ENCODE results near the gene VEGFC. TPM values are rescaled to one million over a fixed set of nuclear protein-coding genes. Genes with fewer than 3 reads are reported as not detected.

VEGFC gene
- polyA plus RNA-seq, 1 experiment: 31.0 TPM

DNA sequence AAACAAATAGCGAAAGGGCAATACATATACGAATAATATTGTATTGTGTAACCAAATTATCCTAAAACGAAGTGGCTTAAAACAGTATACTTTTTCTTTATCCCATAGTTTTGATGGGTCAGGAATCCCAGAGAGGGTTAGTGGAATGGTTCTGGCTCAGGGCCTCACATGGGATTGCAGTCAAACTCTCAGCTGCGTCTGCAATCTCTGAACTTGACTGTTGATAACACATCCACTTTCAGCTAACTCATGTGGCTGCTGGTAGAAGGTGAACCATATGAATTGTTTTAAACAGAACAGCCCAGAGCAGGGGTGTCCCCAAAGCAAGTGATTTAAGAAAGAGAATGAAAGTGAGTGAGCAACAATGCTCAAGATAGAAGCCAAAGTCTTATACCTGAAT is 127.8 kb downstream of the VEGFC start:
- POLR2A ChIA-PET: no interaction called here

DNA sequence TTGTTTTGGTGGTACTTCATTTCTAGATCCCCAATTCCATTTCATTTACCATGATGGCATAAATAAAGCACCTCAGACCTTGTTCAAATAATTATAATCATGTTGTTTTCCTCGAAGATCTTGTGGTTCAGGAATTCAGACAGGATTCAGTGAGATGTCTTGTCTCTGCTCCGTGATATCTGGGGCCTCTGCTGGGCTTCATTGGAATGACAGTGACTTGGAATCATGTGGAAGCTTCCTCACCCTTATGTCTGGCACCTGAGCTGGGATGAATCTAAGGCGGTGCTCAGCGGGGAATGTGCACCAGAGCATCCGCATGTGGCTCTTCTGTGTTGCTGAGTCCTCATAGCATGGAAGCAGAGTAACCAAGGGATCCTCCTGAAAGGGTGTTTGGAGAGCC is 132.2 kb downstream of the VEGFC start:
- CTCF ChIA-PET: no interaction called here
- TF ChIP-seq, protein P1, sequence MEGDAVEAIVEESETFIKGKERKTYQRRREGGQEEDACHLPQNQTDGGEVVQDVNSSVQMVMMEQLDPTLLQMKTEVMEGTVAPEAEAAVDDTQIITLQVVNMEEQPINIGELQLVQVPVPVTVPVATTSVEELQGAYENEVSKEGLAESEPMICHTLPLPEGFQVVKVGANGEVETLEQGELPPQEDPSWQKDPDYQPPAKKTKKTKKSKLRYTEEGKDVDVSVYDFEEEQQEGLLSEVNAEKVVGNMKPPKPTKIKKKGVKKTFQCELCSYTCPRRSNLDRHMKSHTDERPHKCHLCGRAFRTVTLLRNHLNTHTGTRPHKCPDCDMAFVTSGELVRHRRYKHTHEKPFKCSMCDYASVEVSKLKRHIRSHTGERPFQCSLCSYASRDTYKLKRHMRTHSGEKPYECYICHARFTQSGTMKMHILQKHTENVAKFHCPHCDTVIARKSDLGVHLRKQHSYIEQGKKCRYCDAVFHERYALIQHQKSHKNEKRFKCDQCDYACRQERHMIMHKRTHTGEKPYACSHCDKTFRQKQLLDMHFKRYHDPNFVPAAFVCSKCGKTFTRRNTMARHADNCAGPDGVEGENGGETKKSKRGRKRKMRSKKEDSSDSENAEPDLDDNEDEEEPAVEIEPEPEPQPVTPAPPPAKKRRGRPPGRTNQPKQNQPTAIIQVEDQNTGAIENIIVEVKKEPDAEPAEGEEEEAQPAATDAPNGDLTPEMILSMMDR (IDR thresholded peaks at IDR 0.05; ENCODE audit: low read depth, low read length): peak; percentile 20; the same call in 1 of the 2 replicates
- DNase-seq (ENCODE audit: low read depth, low spot score): no peak
- Histone ChIP-seq H3K4me3 (ENCODE audit: low read depth, low read length) (no peak overlapping the region), H3K27me3 (ENCODE audit: control insufficient read depth, insufficient read depth, low read length) (no peaks in the 10 kb centered on the region), H3K9me3 (ENCODE audit: control insufficient read depth, insufficient read depth, low read length) (no peaks in the 10 kb centered on the region), H3K27ac (ENCODE audit: low read depth, low read length) (no peak overlapping the region)
- POLR2A ChIA-PET: no interaction called here

More for the DNA sequence above, 127.8 kb downstream of the VEGFC start:
- no peak for DNase-seq (ENCODE audit: low read depth, low spot score)
- no peak overlapping the region for H3K27ac ChIP-seq (ENCODE audit: low read depth, low read length)
- CTCF ChIA-PET: no interaction called here
- H3K4me3 ChIP-seq (ENCODE audit: low read depth, low read length): no peak overlapping the region
- no peaks in the 10 kb centered on the region for H3K27me3 ChIP-seq (ENCODE audit: control insufficient read depth, insufficient read depth, low read length)
- H3K9me3 ChIP-seq (ENCODE audit: control insufficient read depth, insufficient read depth, low read length): no peaks in the 10 kb centered on the region
- TF ChIP-seq, protein P1 (IDR thresholded peaks at IDR 0.05; ENCODE audit: low read depth, low read length): no peak

DNA sequence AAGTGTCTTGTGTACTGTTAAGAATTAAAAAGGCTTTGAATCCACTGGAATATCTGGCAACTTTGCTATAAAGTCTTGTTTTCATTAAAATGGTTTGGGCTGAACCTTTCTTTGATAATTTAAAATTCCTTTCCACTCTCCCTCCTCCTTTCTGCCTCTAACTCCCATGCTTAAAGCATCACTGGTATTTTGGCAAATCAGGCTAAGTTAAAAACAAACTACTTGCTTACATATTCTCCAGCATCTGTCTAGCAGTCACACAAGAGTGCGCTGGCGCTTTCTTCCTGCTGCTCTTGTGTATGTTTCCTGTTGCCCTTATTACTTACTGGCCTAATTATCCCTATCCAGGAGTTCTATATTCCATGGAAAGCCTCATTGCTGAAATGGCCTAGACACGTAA is 136.6 kb downstream of the VEGFC start:
- TF ChIP-seq, protein P1 (IDR thresholded peaks at IDR 0.05; ENCODE audit: low read depth, low read length): no peak
- ChIA-PET POLR2A (no interaction called here), CTCF (no interaction called here)
- H3K9me3 ChIP-seq (ENCODE audit: control insufficient read depth, insufficient read depth, low read length): no peaks in the 10 kb centered on the region
- no peak overlapping the region for H3K4me3 ChIP-seq (ENCODE audit: low read depth, low read length)
- no peak overlapping the region for H3K27ac ChIP-seq (ENCODE audit: low read depth, low read length)
- DNase-seq (ENCODE audit: low read depth, low spot score): no peak
- no peaks in the 10 kb centered on the region for H3K27me3 ChIP-seq (ENCODE audit: control insufficient read depth, insufficient read depth, low read length)

DNA sequence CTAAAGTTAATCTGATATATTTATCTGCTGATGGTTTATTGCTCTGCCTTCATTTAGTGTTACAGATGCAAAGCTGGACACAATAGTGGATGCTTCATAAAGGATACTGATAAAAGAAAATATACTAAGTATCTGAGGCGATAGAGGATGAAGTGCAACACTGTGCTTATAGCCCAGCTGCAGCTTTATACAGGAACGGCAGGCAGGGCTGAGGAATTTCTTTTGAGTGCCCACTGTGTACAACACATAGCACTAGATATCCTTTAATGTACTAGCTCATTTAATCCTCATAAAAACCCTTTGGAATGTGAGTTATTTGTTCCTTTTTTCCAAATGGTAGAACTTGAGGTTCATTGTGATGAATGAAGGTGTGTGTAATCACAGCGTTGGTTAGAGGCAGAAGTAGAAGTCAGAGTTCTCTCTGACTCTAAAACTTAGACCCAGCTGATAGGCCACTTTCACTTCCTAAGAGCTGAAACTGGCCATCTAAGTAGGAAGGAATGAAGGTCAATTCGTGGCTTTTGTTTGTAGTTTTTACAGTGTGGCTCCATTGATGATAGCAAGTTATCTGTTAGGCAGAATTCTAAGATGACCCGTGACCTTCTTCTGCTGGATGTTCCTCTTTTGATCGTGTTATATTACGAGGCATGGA is 138.0 kb downstream of the VEGFC start:
- ChIA-PET CTCF (interaction anchor here (0.8 to 1.4 kb wide), 2 partner anchors 277 to 393 kb away, joined by 3 to 7 read pairs; no protein-coding TSS in a partner anchor), POLR2A (no interaction called here)
- Histone ChIP-seq H3K9me3 (ENCODE audit: control insufficient read depth, insufficient read depth, low read length) (no peaks in the 10 kb centered on the region), H3K27me3 (ENCODE audit: control insufficient read depth, insufficient read depth, low read length) (no peaks in the 10 kb centered on the region), H3K27ac (ENCODE audit: low read depth, low read length) (no peak overlapping the region), H3K4me3 (ENCODE audit: low read depth, low read length) (no peak overlapping the region)
- TF ChIP-seq, protein P1 (IDR thresholded peaks at IDR 0.05; ENCODE audit: low read depth, low read length): no peak
- DNase-seq (ENCODE audit: low read depth, low spot score): no peak

DNA sequence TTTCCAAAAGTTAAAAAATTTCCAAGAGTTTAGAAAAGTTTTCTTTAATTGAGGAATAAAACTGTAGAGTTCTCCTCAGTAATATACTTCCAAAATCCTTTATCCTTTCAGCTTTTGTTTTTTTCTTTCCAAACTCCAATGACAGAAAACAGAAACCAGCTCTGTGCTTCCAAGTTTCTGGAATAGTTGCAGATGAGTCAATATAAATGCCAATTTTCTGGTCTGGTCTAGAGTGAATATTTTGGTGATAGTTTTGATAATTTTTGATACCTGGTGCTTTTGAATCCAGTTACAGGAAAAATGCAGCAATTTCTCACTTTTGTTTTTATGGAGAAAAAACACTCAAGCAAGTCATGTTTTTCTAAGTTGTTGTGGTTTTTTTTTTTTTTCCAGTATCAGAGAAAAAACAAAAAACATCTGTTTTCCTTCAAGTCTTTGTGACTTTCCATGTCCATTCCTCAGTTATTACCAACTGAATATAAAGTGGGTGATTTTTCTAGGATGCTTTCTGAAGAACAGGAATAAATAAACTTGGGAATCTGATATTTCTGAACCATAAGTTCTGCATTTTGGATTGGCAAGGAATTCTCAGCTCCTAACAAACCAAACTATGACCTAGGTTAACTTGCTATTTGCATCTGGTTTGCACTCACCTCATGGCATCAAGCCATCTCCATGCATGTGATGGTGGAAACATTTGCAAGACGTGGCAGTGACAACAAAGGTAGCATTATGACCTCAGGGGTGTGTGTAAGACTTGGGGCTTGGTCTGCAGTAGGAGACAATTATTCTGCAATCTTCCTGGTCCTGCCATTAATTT is 139.1 kb downstream of the VEGFC start:
- CTCF ChIA-PET: no interaction called here
- no peak for DNase-seq (ENCODE audit: low read depth, low spot score)
- no peaks in the 10 kb centered on the region for H3K9me3 ChIP-seq (ENCODE audit: control insufficient read depth, insufficient read depth, low read length)

More for the DNA sequence above, 139.1 kb downstream of the VEGFC start:
- Histone ChIP-seq H3K27ac (ENCODE audit: low read depth, low read length) (no peak overlapping the region), H3K4me3 (ENCODE audit: low read depth, low read length) (no peak overlapping the region), H3K27me3 (ENCODE audit: control insufficient read depth, insufficient read depth, low read length) (no peaks in the 10 kb centered on the region)
- POLR2A ChIA-PET: no interaction called here
- TF ChIP-seq, protein P1 (IDR thresholded peaks at IDR 0.05; ENCODE audit: low read depth, low read length): no peak

Data from AG04450 (cell line).